ENCODE measurements around the gene FTO.

DNA sequence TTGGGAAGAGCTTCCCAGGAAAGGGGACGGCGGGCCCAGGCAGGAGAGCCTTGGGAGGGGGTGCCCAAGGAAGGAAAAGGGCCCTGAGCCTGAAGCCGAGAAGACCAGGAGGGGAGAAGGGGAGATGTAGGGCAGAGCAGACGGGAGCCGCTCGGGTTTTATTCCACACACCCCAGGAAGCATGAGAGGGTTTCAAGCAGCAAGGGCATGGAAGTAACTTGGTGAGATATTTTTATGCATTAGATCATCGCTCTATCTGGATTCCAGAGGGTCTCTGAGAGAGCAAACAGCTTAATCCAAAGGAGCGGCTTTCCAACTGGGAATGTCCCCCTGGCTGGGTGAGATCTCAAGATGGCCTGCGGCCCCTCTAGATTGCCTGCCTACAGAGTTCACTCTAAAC is 411.6 kb downstream of the FTO start:
- TF ChIP-seq, protein P1, sequence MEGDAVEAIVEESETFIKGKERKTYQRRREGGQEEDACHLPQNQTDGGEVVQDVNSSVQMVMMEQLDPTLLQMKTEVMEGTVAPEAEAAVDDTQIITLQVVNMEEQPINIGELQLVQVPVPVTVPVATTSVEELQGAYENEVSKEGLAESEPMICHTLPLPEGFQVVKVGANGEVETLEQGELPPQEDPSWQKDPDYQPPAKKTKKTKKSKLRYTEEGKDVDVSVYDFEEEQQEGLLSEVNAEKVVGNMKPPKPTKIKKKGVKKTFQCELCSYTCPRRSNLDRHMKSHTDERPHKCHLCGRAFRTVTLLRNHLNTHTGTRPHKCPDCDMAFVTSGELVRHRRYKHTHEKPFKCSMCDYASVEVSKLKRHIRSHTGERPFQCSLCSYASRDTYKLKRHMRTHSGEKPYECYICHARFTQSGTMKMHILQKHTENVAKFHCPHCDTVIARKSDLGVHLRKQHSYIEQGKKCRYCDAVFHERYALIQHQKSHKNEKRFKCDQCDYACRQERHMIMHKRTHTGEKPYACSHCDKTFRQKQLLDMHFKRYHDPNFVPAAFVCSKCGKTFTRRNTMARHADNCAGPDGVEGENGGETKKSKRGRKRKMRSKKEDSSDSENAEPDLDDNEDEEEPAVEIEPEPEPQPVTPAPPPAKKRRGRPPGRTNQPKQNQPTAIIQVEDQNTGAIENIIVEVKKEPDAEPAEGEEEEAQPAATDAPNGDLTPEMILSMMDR (IDR thresholded peaks at IDR 0.05): no peak
- TF ChIP-seq EZH2 (IDR thresholded peaks at IDR 0.05): no peak
